ENCODE results near the gene SMC1A.
"Not testable (repeated sequence)": the region's sequence is repeated elsewhere in the genome, so short reads cannot be mapped to it uniquely, and the experiment has no call there.

SMC1A gene

DNA sequence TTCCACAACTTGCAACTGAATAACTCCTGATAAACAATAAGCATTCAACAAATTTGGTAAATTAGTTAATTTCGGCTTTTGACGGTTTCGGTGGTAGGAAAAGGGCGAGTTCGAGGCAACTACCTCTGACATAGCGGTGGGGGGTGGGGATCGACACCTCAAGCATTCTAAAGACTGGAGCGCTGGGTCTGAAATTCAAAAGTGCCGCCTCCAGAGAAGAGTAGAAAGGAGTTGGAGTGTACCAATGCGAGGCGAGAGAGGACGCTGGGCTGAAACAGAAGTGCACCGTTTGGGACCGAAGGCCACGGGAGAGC, 725 bp downstream of the SMC1A start:
- DNase-seq = no peak

DNA sequence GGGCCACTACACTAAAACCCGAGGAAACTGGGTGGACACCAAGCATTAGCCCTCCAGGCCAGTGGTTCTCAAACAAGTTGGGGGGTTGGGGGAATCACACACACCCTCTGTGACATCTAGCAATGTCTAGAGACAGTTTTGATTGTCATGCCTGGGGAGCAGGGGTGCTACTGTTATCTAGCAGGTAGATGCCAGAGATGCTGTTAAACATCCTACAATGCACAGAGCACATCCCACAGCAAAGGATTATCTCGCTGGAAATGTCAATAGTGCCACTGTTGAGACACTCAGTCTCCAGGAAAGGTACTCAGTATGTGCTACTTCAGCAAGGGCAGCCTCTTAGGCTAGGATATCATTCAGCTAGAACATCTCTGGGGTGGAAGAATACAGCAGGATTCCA, 1.3 kb downstream of the SMC1A start:
- no peak for DNase-seq

DNA sequence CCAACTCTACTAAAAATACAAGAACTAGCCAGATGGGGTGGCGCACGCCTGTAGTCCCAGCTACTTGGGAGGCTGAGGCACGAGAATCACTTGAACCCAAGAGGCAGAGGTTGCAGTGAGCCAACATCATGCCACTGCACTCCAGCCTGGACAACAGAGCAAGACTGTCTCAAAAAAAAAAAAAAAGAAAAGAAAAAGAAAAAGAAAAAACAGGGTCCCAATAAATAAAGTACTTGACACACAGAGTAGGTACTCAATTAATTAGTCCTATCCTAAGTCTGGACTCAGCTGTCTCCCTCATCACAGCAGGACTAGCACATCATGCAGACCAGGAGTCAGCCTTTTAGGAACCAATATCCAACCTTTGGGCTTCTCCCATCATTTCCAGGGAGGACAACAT, 2.1 kb downstream of the SMC1A start:
- DNase-seq = not testable (repeated sequence)

DNA sequence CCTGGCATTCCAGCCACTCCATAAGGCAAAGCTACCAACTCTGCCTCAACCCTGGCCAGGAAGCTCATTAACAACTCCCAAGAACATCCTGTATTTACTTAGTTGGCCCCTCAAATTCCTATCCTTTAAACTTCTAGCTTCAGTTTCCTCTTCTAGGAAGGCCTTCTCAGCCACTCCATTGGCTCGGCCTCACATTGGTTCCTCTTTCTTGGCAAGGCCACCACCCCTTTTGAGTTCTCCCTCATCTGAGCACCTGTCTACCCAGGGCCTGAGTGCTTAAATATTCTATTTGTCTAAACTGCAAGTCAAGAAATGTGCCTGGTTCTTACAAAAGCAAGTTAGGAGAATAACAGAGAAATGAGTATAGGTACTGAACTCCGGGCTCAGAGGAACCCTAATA, 10.0 kb downstream of the SMC1A start:
- no peak for DNase-seq

DNA sequence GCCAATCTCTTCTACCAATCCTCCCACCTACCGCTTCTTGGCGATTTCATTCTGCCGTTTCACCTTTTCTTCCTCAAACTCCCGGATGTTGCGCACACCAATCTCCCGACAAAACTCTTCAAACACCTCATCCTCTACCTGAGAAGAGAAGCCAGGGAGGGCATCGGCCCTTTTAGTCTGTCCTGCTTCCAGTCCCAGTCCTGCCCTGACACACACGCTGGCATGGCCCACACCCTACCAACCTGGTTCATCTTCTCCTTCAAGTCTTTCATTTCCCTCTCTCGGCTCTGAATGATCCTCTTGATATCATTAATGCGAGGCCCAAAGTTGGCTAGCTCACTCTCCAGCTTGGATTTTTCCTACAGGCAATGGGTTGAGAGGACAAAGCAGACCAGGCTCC, 18.9 kb downstream of the SMC1A start:
- no peak for DNase-seq

DNA sequence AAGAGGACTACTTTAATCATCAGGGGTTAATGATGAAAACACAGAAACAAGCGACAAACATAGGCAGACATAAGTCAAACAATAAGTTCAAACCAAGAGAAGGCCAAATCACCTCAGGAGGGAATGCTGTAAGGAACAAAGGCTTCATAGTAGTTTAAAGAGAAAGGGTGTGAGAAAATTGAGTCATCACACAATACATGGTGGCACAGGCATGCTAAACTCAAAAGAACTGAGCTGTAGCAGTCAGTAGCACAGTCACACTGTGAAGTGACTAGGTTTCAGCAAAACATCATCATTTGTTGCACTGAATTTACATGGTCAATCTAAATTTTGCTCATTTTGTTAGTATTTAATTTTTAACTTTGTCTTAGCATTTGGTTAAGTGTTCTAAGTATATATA, 24.2 kb downstream of the SMC1A start:
- DNase-seq = no peak

DNA sequence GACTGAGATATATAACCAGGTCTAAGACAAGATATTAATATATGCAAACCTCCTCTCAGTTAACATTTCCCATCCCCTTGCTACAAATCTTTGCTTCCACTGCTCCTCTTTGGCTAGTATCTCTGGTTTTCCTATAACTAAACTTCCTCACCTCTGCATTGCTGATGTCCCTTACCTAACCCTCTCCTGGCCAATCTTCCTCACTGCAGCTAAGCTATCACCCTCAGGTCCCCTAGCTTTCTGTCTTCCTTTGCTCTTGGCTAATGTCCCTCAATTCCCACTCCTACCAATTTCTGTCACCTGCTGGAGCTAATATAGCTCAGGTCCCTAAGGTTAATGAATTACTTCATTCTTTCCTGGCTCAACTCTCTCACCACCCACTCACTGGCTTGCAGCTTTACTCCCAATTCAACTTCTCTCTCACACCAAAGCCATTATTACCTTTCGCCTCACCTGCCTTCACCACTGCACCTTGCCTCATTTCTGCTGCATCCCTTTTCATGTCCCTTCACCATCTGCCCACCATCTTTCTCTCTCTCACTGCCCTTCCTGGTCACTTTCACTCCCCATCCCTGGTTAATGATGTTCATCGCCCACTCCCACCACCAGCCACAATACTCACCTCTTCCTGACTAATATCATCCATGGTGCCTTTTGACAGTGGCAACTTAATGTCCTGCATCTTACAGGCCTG, 26.7 kb downstream of the SMC1A start:
- no peak for DNase-seq

DNA sequence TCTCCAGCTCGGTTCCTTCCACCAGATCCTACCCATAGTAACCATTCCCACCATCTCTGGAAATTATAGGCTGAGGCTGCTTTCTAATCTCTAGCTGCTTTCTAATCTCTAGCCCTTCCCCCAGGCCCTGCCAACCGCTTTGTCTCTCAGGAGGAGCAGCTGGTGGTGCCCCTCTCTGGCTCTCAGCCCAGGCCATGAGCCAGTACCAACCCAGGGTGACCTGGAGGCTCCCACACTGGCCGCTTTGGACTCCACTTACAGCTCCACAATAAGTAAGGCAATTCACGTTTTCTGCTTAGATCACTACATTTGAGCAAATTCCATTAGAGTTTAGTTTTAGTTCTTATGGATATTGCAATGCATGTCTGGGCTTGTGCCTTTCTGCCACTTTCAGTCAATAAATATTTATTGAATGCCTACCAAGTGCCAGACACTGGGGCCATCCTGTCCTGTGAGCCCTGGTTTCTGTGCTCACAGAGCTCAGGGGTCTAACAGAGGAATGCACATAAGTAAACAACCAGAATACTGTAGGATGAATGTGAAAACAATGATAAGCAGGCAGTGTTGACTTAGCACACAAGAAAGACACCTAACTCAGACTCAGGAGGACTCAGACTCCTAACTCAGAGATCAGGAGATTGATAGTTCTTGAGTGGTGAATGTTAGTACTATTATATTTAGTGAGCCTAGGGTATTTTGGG, 38.9 kb downstream of the SMC1A start:
- DNase-seq = no peak

DNA sequence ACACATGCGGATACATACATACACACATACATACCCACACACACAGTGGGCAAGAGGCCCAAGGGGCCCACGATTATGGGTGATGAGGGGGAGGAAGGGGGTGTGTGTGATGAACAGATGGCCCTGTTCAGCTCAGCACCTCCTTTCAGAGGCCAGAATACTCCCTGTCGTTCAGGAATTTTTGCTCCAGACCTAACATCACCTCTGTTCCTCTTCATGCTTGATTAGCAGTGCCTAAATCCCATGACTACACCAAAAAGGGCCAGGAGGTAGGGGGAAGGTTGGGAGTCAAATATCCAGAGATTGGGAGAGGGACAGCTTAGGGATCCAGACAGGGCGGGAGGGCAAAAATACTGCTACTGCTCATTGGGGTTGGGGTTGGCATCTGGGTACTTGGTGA, 42.7 kb downstream of the SMC1A start:
- no peak for DNase-seq

DNA sequence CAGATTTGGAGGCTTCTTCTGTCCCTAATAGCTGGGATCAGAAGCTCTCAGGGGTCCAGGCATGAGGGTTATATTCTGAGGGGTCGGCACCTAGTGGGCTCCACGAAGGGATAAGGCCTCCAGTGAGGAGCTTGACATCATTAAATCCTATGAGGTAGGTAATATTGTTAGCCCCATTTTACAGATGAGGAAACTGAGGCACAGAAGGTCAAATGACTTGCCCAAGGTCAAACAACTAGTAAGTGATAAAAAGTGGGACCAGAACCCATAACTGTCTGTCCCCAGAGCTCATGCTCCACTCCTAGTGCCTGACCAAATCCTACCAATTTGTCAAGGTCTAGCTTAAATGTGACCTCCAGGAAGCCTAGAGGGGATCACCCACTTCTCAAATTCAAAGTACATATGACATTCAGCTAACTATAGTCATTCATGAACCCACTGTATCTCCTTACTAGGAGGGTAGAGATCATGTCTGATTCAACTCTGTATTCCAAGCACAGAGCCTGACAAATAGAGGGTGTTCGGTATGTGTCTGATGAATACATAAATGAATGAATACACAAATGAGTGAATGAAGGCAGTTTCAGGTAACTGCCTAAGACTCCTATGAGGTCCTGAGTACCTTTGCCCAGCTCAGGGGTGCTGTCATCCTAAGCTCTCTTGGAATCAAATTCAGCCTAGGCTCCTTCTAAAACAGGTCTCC, 43.3 kb downstream of the SMC1A start:
- DNase-seq = no peak

DNA sequence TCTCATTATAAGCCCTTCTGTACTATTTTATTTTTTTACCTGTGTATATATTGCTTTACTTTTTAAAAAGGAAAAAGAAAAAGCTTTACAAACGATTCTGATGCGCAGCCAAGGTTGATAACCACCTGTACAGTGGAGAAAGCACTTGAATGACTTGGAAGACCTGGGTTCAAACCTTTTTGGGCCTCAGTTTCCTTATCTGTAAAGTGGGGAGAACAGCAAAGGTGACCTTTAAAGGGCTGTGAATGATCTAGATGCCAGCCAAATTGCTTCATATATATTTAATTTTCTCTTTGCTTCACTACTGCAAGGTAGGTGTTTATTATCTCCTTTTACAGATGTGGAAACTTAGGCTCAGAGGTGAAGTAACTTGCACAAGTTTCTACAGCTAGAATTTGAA, 45.0 kb downstream of the SMC1A start:
- DNase-seq = no peak

DNA sequence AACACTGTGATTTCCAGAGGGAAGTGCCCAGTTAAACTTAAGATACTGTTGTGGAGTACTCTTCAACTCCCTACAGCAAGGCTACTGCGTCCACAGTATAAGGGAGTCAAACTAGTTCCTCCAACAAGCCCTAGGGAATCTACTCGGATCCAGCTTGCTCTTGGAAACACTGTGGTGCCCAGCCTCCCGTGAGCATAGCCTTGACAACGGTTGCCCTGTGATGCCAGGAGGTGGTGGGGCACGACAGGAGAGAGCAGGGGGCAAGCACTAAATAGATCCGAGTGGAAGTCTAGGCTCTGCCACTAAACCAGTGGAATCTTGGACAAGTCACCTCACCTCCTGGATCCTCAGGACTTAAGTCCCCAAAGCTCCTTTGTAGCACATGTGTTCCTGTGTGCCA, 45.6 kb downstream of the SMC1A start:
- no peak for DNase-seq

DNA sequence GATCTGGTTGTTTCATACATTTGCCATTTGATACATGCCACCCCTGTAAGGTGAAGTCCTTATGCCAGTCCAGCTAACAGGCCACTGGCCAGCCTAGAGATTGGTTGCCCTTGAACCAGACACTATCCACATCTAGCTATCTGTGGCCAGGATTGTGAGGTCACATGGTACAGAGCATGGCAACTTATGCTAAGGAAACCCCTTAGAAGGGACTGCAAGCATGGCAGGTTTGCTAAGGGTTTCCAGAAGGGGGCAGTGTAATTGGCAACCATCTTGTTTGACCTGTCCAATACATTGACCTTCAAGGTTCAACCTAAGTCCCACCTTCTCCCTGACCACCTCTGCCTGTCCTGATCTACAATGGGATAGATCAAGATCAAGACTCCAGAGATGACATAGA, 47.5 kb downstream of the SMC1A start:
- no peak for DNase-seq

DNA sequence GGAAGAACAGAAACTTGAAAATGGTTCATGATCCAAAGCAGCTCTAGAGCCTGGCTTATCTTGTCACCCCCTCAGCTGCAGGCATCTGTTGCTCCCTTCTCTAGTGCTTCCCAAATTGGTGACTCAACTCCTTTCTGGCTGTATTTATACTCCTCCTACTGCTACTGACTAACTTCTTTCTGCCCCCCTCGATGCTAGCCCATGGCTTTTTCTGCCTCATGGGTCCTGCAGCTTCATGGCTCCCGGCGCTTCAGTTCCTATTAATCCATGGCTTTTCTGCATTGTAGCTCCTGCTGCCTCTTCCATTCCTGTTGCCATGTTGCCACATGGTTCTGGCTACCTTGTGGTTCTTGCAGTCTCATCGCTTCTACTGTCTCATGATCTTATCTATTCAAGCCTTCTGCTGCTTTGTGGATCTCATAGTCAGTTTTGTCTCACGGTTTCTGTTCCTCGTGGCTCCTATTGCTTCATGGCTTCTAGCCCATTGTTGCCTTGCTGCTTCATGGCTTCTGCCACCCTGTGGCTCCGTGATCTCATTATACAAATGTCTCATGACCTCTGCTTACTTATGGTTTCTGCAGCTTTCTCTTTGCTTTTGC, 48.1 kb downstream of the SMC1A start:
- DNase-seq = no peak

DNA sequence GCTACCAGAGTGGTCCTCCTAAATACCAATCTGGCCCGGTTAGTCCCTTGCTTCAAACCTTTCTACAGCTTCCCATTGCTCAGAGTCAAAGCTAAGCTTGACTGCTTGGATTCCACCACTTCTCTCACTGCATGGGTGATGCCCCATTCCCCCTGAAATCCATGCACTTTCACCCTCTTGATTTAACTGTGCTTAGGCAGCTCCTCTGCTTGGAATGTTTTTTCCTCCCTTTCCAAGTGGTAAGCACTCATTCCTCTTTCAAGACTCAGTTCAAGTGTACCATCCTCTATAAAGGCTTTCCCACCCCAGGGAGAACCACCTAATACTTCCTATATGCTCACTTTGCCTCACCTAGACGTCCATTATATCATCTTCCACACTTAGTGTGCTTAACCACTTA, 49.1 kb downstream of the SMC1A start:
- DNase-seq = no peak

DNA sequence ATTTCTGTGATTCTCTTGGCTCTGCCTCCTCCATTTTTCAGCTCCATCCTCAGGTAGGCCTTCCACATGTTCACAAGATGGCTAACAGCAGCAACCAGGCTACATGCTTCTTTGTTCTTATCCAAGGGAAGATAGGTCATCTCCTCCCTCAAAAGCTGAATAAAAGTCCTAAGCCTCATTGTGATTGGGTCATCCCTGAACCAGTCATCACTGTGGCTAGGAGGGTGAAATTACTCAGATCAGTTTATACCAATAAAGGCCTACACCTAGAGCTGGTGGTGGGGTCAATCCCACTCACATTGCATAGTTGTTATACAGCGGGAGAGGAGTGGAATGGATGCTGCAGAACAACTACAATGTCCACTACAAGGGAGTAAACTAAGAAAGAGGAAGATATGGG, 56.0 kb downstream of the SMC1A start:
- not testable (repeated sequence) for DNase-seq

DNA sequence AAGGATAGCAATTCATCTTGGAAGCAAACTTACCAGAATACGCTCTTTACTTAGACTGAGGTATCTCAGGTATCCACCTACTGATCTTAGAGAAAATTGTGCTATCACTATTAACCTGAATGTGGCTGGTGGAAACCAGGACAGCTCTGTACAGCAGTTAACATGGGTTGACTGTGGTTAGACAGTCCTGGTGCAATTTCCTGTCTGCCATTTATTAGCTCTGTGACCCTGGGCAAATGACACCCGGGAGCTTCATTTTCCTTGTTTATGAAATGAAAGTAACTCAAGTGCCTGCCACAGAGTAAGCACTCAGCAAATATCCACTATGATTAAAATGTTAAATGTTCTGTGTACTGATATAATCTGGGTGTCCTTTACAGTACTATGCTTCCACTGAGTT, 60.0 kb downstream of the SMC1A start:
- no peak for DNase-seq

DNA sequence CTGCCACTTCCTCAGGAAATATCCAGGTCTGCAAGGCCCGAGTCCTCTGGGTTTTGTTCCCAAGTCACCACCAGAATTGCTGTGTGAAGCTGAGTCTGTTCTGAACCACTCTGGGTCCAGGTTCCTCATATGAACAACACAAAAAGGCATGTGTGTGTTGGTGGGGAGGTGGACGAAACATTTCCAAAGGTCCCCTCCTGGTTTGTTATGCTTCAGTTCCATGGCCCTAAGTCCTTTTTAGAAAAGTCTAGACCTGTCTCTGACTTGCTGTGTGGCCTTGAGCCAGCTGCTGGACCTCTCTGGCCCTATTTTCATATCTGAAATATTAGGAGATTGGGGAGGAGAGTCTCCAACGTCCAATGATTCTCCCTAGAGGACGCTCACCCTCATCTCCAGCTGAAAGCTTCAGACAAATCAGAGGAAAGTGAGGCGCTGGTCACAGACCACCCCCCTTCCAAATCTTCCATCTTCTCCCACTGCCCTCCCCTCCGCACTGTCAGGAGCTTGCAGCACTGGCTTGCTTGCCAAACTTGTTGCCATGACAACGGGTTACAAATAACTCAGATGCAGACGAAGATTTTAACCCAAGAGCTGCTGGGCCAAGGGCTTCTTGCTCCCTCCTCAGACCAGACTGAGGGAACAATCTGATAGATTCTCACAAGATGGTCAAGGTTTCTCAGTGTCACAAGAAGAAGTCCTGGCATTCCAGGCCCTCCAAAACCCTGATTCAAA, 64.5 kb downstream of the SMC1A start:
- no peak for DNase-seq

DNA sequence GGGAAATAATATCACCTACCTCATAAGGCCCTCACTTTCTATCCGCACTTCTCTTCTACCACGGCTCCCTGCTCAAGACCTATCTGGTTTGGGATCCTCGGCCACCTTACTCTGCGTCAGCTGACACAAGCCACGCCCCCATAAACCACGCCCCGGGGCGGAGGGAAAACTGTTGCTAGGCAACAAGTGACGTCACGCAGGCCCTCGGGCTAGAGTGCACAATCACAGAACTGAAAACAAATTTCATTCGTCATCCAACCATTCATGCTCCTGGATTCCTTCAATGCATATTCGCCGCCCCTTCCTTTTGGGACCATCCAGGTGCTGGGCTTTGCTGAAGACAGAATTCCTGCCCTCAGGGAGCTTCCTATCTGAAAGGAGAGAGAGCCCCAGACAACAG, 66.3 kb downstream of the SMC1A start:
- DNase-seq = peak in 1 of 2 donors; percentile 5

DNA sequence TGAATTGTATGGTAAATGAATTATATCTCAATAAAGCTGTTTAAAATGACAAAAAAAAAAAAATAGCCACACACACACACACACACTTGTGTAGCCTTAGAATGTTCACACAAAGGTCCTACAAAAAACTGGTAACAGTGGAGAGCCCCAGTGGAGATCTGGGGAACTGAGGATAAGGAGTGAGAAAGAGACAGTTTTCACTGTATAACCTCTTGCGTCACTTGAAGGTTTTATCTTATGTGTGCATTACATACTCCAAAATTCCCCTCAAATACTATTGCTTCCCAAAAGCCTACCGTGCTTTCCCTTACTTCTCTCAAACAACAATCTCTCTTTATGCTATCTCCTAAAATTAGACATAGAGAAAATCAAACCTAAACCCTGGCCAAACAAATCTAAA, 67.8 kb downstream of the SMC1A start:
- no peak for DNase-seq

DNA sequence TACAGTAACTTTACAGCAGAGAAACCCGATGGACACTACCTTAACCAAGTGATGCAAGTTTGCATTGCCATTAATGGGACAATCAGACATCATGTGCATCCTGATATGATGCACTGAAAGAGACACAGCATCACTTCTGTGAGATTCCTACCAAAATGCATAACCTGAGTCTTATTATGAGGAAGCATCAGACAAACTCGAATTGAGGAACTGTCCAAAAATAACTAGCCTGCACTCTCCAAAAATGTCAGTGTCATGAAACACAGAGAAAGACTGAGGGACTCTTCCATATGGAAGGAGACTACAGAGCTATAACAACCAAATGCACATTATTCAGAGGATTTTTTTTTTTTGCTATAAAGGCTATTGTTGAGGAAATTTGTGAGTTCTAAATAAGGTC, 74.5 kb downstream of the SMC1A start:
- DNase-seq = no peak

DNA sequence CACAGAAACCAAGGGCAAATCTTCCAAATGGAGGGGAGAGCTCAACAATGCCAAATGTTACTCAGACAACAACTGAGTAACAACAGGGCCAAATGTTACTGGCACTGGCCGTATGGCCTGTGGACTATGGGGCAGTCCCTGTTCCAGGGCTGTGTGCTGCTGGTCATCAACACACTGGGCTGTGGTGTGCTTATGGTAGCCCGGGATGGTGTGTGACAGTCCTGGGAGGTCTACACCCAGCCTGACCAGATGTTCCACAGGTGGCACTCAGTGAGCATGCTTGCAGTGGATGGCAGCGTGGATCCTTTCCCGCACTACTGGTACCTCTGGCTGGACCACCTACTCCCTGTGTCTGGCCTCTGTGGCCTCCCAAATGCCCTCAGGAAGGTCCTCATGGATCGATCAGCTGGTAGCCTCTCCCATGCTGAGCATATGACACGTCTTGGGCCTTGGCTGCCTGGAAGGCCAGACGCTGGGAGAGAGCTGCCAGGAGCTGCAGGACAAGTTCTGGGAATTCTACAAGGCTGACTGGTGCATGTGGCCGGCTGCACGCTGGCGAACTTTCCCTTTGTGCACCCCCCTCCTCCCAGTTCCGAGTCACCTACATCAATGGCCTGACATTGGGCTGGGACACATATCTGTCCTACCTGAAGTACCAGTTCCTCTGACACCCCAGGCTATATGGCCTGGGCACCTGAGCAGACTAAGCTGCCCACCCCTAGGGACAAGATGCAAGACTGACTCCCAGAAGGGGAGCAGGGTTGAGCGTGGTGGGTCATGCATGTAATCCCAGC, 81.4 kb downstream of the SMC1A start:
- DNase-seq = no peak

DNA sequence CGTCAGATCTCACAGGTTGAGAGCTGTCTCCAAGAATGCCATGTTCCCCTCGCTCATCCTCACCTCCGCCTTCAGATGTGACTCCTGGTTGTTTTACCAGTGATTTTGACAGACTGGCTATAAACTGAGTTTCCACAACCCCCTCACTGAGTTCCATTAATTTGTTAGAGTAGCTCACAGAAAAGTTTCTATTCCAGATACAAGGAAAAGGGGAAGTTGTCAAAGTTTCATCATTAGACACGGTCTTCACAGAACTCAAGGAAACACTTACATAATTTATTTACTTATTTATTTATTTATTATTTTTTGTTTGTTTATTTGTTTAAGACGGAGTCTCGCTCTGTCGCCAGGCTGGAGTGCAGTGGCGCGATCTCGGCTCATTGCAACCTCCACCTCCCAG, 85.4 kb downstream of the SMC1A start:
- DNase-seq = no peak
